ENCODE data around the gene CAND2. TPM values are rescaled to one million over a fixed set of nuclear protein-coding genes. Genes with fewer than 3 reads are reported as not detected.
A peak's percentile ranks its signal among the peaks of the same experiment; 100 is the strongest.

CAND2 gene
- total RNA-seq, 2 experiments from 2014 or later = 2.1 to 2.2 TPM

- no peaks in the 10 kb centered on the region for H3K36me3 Mint-ChIP-seq (ENCODE audit: low read depth)
- H3K27me3 Mint-ChIP-seq = no peaks in the 10 kb centered on the region
- ChIA-PET POLR2A (interaction anchor here (0.6 kb wide), 1 partner anchor 240 kb away, joined by 4 read pairs; no protein-coding TSS in a partner anchor), CTCF (no interaction called here)
- no peak for ATAC-seq
- intact Hi-C loops (cut with DNase I, micrococcal nuclease) = no loop called here
- DNase-seq = no peak
- no peaks in the 10 kb centered on the region for H3K9me3 Mint-ChIP-seq (ENCODE audit: low read depth)
- no peak overlapping the region for H3K27ac Mint-ChIP-seq
- H3K4me3 Mint-ChIP-seq = no peak overlapping the region
- peaks cover 6% of the 10 kb centered on the region for H3K4me1 Mint-ChIP-seq
These were observed 5.0 kb upstream of the CAND2 start for GRCh38 chr3:12791430-12791829.

GRCh38 chr3:12793701-12794100 lies 2.8 kb upstream of the CAND2 start:
- DNase-seq = no peak
- Mint-ChIP-seq H3K4me1 (peaks cover 16% of the 10 kb centered on the region), H3K27ac (no peak overlapping the region), H3K36me3 (ENCODE audit: low read depth) (no peaks in the 10 kb centered on the region), H3K9me3 (ENCODE audit: low read depth) (no peaks in the 10 kb centered on the region), H3K4me3 (no peak overlapping the region), H3K27me3 (no peaks in the 10 kb centered on the region)
- intact Hi-C loops (cut with DNase I, micrococcal nuclease) = loop anchor here in 1 of 2 experiments (2.0 kb wide), 1 partner anchor 17 kb away; no protein-coding TSS in a partner anchor
- CTCF ChIA-PET = no interaction called here
- no peak for ATAC-seq
- POLR2A ChIA-PET = no interaction called here

GRCh38 chr3:12797124-12797891 lies 828 bp downstream of the CAND2 start:
- no peaks in the 10 kb centered on the region for H3K36me3 Mint-ChIP-seq (ENCODE audit: low read depth)
- no peaks in the 10 kb centered on the region for H3K9me3 Mint-ChIP-seq (ENCODE audit: low read depth)
- DNase-seq = no peak
- no peak for ATAC-seq
- no peak overlapping the region for H3K27ac Mint-ChIP-seq
- intact Hi-C loops (cut with DNase I, micrococcal nuclease) = no loop called here
- ChIA-PET POLR2A (interaction anchor here (0.6 kb wide), 1 partner anchor 10 kb away, joined by 3 read pairs; no protein-coding TSS in a partner anchor), CTCF (interaction anchor here (0.6 to 5.4 kb wide), 4 partner anchors 10 to 1876 kb away, joined by 3 to 49 read pairs (median 6); no protein-coding TSS in a partner anchor)
- H3K27me3 Mint-ChIP-seq = no peaks in the 10 kb centered on the region
- peak overlapping the region; percentile 71 for H3K4me3 Mint-ChIP-seq
- peaks cover 16% of the 10 kb centered on the region for H3K4me1 Mint-ChIP-seq

GRCh38 chr3:12797892-12798558 lies 1.5 kb downstream of the CAND2 start:
- DNase-seq (no peak), ATAC-seq (no peak)
- Mint-ChIP-seq H3K4me1 (peaks cover 16% of the 10 kb centered on the region), H3K9me3 (ENCODE audit: low read depth) (no peaks in the 10 kb centered on the region), H3K27ac (no peak overlapping the region), H3K4me3 (peak overlapping the region; percentile 33), H3K36me3 (ENCODE audit: low read depth) (no peaks in the 10 kb centered on the region), H3K27me3 (no peaks in the 10 kb centered on the region)
- intact Hi-C loops (cut with DNase I, micrococcal nuclease) = no loop called here
- ChIA-PET POLR2A (interaction anchor here (0.6 kb wide), 1 partner anchor 9 kb away, joined by 3 read pairs; no protein-coding TSS in a partner anchor), CTCF (interaction anchor here (0.8 to 5.4 kb wide), 4 partner anchors 11 to 1876 kb away, joined by 3 to 49 read pairs (median 3); no protein-coding TSS in a partner anchor)

- POLR2A ChIA-PET = no interaction called here
- H3K4me3 Mint-ChIP-seq = no peak overlapping the region
- DNase-seq (no peak), ATAC-seq (no peak)
- peaks cover 16% of the 10 kb centered on the region for H3K4me1 Mint-ChIP-seq
- H3K27ac Mint-ChIP-seq = no peak overlapping the region
- H3K9me3 Mint-ChIP-seq (ENCODE audit: low read depth) = no peaks in the 10 kb centered on the region
- intact Hi-C loops (cut with DNase I, micrococcal nuclease) = no loop called here
- CTCF ChIA-PET = interaction anchor here (1.1 to 5.4 kb wide), 4 partner anchors 10 to 31 kb away, joined by 3 to 49 read pairs (median 8); no protein-coding TSS in a partner anchor
- H3K36me3 Mint-ChIP-seq (ENCODE audit: low read depth) = no peaks in the 10 kb centered on the region
- H3K27me3 Mint-ChIP-seq = no peaks in the 10 kb centered on the region
These were observed 2.2 kb downstream of the CAND2 start for GRCh38 chr3:12798559-12799179.

GRCh38 chr3:12799525-12800440 lies 3.3 kb downstream of the CAND2 start:
- no peak for ATAC-seq
- Mint-ChIP-seq H3K4me3 (no peak overlapping the region), H3K27me3 (no peaks in the 10 kb centered on the region), H3K9me3 (ENCODE audit: low read depth) (no peaks in the 10 kb centered on the region), H3K4me1 (peaks cover 16% of the 10 kb centered on the region), H3K36me3 (ENCODE audit: low read depth) (no peaks in the 10 kb centered on the region), H3K27ac (no peak overlapping the region)
- ChIA-PET CTCF (interaction anchor here (0.5 to 5.4 kb wide), 3 partner anchors 9 to 47 kb away, joined by 3 to 49 read pairs (median 14); no protein-coding TSS in a partner anchor), POLR2A (no interaction called here)
- DNase-seq = no peak
- intact Hi-C loops (cut with DNase I, micrococcal nuclease) = no loop called here

- no peak for DNase-seq
- Mint-ChIP-seq H3K36me3 (ENCODE audit: low read depth) (no peaks in the 10 kb centered on the region), H3K27me3 (no peaks in the 10 kb centered on the region), H3K9me3 (ENCODE audit: low read depth) (no peaks in the 10 kb centered on the region), H3K4me1 (no peaks in the 10 kb centered on the region), H3K4me3 (no peak overlapping the region), H3K27ac (no peak overlapping the region)
- CTCF ChIA-PET = interaction anchor here (0.7 kb wide), 1 partner anchor 734 kb away, joined by 3 read pairs; no protein-coding TSS in a partner anchor
- POLR2A ChIA-PET = no interaction called here
- no peak for ATAC-seq
- intact Hi-C loops (cut with DNase I, micrococcal nuclease) = no loop called here
These were observed 6.9 kb downstream of the CAND2 start for GRCh38 chr3:12803371-12803770.

GRCh38 chr3:12807066-12807465 lies 10.6 kb downstream of the CAND2 start:
- no peak for DNase-seq
- CTCF ChIA-PET = interaction anchor here (0.7 to 4.9 kb wide), 3 partner anchors 10 to 86 kb away, joined by 4 to 49 read pairs (median 7); partner anchors contain the start of genes CAND2 and RPL32
- Mint-ChIP-seq H3K27me3 (no peaks in the 10 kb centered on the region), H3K4me1 (peaks cover 6% of the 10 kb centered on the region), H3K27ac (no peak overlapping the region), H3K36me3 (ENCODE audit: low read depth) (no peaks in the 10 kb centered on the region), H3K9me3 (ENCODE audit: low read depth) (no peaks in the 10 kb centered on the region), H3K4me3 (no peak overlapping the region)
- intact Hi-C loops (cut with DNase I, micrococcal nuclease) = no loop called here
- POLR2A ChIA-PET = interaction anchor here (0.6 kb wide), 1 partner anchor 9 kb away, joined by 3 read pairs; no protein-coding TSS in a partner anchor
- no peak for ATAC-seq

GRCh38 chr3:12807601-12808359 lies 11.3 kb downstream of the CAND2 start:
- Mint-ChIP-seq H3K27ac (no peak overlapping the region), H3K9me3 (ENCODE audit: low read depth) (no peaks in the 10 kb centered on the region), H3K4me3 (no peak overlapping the region), H3K36me3 (ENCODE audit: low read depth) (no peaks in the 10 kb centered on the region), H3K4me1 (peaks cover 6% of the 10 kb centered on the region), H3K27me3 (no peaks in the 10 kb centered on the region)
- CTCF ChIA-PET = interaction anchor here (0.7 to 4.9 kb wide), 6 partner anchors 10 to 87 kb away, joined by 3 to 49 read pairs (median 6); partner anchors contain the start of genes CAND2 and RPL32
- DNase-seq = no peak
- ATAC-seq = no peak
- intact Hi-C loops (cut with DNase I, micrococcal nuclease) = no loop called here
- POLR2A ChIA-PET = interaction anchor here (1.1 to 3.5 kb wide), 2 partner anchors 26 to 34 kb away, joined by 3 to 24 read pairs; partner anchors contain the start of gene RPL32

- ChIA-PET POLR2A (interaction anchor here (0.6 to 3.5 kb wide), 3 partner anchors 25 to 69 kb away, joined by 3 to 24 read pairs (median 3); partner anchors contain the start of gene RPL32), CTCF (interaction anchor here (0.7 to 4.9 kb wide), 8 partner anchors 11 to 108 kb away, joined by 3 to 49 read pairs (median 6); partner anchors contain the start of genes CAND2 and RPL32)
- ATAC-seq = no peak
These were observed 12.1 kb downstream of the CAND2 start for GRCh38 chr3:12808587-12808986.

More at GRCh38 chr3:12808587-12808986, 12.1 kb downstream of the CAND2 start:
- Mint-ChIP-seq H3K4me3 (no peak overlapping the region), H3K27me3 (no peaks in the 10 kb centered on the region), H3K36me3 (ENCODE audit: low read depth) (no peaks in the 10 kb centered on the region), H3K4me1 (peaks cover 6% of the 10 kb centered on the region), H3K9me3 (ENCODE audit: low read depth) (no peaks in the 10 kb centered on the region), H3K27ac (no peak overlapping the region)
- DNase-seq = no peak
- intact Hi-C loops (cut with DNase I, micrococcal nuclease) = no loop called here
